HG03354 (cell line): Measurements from ENCODE around the gene TLX3.
A peak's percentile ranks its signal among the peaks of the same experiment; 100 is the strongest.
"Not testable (repeated sequence)": the region's sequence is repeated elsewhere in the genome, so short reads cannot be mapped to it uniquely, and the experiment has no call there.

Experiments used
- ATAC-seq: cut with Tn5 transposase; IDR thresholded peaks from one replicate; pipeline ENCODE4 v1.9.1; 2021; ENCODE audit warnings: mild to moderate bottlenecking; ENCODE audit not compliant: unreplicated experiment, poor library complexity, severe bottlenecking

TLX3 gene

DNA sequence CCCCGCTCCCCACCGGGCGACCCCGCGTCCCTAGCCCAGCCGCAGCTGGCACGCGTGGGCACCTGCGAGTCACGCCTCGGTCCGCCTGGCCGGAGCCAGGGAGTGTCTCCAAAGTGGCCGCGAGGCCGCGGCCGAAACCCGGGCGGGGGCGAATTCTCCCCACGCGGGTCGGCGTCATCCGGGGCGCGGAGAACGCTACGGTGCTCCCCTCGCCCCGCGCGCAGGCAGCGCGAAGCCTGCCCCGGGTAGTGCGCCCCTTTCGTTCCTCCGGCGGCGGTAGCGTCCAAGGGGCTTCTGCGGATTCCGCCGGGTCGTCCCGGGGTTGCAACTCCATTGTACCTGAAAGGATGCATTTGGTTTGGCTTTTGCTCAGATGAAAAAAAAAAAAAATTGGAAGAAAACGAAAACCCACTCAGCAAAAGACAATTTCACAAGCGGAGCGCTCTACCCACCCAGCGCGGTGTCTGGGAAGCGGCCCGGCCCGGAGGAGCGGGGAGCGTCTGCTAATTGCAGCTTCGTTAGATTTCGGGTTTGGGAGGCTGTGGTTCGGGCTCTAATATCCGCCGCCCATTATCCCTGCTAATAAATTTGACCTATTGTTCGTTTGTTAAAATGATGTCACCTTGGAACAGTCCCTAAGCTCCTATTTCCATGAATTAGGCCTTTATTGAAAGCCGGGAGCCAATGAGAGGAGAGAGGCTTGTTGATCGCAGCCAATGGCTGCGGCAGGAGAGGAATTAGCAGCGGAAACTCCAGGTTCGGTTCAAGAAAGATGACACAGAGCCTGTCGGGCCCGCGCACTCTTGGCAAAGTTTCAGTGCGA, at the start of gene TLX3:
Gene TLX3 (plus strand): TSS at position 796 of the 823 bp plus-strand sequence. CDS start 118 bp downstream, outside the sequence.
- no peak for ATAC-seq

DNA sequence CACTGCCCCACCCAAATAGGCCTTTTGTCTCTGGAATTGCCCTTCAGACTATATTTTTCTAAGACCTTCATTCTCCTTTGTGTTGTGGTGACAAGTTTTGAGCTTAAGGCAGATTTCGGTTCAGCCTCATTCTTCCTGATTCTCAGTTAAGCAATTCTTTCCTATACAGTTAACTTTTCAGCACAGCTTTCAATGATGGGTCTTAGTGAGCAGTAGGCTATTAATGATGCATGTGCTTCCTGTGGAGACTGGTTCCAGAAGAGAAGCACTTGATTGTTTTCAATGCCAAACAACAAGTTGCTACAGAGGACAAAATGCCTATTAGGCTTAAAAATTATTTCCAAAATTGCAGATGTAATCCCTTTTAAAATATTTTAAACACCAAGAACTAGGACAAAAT, 47.7 kb upstream of the TLX3 start:
- ATAC-seq: no peak

DNA sequence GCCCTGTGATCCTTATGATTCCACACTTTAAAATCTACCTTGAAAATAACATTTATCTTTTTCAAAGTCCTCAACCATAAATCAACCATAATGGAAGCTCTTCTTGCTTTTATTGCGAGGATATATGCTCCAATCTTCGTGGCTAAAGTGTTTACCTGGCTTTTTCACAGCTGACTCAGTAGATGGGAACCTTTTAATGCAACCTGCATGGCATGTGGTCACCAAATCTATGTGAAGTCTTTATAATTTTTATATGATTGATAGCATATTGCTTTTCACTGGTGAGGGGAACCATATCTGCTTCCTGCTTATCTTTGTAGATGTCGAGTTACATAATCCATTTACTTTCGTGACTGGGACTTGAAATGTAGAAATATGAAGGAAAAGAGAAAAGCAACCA, 47.1 kb upstream of the TLX3 start:
- no peak for ATAC-seq

DNA sequence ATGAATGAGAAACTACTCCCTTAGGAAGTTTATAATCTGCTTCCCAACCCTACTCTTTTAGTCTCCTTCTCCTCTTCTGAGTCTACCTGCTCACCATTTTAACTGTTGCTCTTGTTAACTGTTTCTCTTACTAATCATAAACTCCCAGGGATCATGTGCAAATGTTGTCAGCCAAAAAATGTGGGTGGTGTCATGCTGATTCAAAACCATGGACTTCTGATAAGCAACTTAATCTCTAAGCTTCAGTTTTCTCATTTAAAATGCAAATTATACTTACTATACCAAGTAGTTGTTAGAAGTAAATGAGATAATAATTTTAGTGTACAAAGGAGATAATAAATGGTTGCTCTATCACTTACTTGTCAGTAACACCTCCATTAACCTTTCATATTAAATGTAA, 45.9 kb upstream of the TLX3 start:
- no peak for ATAC-seq

DNA sequence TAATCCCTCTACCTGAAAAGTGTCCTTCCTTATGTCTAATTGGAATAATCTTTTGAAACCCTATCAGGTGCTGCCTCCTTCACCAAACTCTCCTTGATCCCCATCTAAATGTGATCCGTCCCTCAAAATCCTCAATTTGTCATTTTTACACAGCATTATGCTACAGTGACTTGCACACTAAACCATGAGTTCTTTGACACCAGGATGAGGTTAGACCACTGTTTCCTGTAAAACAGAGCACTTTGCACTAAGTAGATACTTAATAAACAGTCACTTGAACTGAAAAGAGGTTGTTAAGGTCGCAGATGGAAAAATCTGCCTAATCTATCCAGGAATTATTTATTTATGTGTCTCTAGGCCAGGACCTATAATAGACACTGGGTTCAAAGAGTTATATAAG, 44.2 kb upstream of the TLX3 start:
- ATAC-seq: no peak

DNA sequence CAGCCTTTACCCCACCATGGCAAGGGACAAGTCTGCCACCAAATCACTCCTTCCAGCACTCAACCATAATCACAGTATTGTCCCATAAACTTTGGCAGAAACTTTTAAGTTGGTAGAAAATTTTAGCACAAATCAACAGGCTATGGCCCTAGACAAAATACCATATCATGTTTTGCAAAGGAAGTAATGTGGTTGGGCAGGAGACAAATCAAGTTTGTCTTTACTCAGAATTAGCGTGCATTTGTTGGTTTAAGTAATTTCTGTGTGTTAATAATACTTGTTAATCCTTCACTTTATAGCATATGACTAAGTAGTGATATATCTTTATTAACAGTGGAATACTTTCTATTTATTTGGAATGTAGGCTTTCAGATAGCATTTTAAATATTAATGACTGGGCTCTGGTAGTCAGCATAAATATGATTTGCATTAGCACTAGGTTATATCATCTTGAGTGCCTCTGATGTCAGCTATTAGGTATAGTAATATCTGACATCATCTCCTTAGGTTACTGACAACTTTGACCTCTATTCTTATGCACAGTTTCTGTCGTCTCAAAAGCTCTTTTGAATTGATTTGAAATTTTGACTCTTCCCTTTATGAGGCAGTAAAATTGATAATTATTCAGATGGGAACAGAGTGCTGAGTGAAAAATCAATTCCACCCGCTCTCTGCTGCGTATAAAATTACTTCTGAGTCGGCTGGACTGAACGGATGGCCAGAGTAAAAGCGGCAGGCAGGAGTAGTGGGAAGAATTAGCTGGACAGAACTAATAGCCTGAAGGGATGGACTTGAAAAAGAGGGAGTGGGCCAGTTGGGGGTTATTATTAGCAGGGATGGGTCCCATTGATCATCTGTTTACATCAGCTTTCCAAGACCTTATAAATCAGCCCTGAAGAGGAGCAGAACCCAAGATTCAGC, 40.1 kb upstream of the TLX3 start:
- no peak for ATAC-seq

DNA sequence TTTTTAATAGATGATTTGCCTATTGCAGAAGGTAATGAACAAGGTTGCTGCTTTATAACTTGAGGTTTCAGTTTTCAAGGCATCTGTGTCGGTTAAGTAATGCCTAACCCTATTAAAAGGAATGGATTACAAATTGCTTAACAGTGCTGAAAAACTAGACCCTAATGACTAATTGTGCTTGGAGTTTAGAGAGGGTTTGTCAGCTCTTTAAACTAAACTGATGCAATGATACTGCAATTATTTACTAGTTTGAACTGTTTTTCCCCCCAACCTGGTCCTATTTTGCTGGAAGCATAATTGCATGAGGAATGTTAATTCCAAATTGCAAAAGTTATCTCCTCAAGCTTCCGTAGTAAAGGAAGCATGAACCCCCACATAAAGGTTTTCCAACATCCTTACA, 39.3 kb upstream of the TLX3 start:
- peak; percentile 66 for ATAC-seq

DNA sequence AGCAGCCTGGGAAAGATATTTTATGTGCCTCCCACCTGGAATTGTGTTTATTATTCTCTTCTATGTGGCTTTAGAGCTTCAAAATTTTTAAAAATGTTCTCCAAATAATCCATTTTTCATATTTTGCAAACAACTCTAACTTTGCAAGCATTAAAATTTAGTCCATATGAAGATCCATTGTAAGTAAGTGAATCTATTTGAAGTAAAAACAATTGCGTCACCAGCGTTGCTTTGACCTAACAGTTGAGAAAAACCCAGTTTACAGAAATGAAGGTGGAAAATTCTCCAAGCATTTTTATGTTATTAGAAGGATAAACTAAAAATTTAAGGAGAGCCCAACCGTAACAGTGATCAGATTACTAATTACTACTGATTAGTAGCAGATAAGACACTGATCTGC, 38.9 kb upstream of the TLX3 start:
- no peak for ATAC-seq

DNA sequence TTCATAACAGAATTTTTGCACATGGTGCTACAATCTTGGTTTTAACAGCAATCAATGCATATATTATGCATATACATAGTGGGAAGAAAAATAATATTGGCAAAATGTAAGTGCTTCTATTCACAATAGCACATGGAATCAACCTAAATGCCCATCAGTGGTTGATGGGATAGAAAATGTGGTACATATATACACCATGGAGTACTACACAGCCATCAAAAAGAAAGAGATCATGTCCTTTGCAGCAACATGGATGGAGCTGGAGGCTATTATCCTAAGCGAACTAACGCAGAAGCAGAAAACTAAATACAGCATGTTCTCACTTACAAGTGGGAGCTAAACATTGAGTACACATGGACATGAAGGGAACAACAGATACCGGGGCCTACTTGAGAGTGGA, 37.2 kb upstream of the TLX3 start:
- ATAC-seq: no peak

DNA sequence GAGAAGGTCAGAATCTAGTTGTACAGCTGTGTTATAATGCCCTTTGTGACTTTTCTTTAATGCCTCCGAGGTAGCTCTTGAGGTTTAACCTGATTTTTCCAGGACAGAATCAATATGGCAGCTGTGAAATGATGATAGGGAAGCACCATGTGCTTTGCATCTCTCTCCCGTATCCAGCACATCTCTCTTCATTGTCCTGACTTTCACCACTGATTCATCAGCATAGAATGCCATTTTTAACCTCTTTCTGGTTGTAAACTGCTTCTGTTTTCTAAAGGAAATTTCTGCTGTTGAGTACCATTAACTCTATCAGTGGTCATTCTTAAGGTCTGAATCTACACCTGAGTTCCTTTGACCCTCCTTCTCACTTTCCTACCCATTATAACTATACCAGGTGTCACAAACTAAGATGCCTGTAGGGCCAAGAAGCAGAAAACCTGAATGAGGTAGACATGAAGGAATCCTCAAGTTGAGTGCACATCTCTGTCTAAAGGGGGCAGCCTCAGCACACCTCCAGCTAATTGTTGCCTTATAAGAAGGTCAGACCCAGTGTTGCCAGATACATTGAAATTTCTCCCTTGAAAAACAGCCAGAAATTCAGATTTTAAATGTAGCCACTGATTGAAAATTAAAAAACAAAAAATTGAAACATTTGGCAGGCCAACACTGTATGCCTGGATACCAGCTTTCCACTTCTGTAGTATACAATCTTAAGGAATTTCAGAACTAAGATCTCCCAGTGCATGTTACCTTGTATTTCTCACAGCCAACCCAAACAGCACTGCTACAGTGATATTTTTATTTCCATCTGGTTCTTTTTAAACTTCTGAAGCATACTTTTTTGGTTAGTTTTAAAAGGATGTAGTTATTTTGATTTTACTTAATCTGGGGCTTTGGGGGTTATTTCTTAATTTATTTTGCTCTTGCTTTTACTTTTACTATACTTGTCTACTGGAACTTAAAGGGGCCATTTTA, 35.8 kb upstream of the TLX3 start:
- ATAC-seq: no peak

DNA sequence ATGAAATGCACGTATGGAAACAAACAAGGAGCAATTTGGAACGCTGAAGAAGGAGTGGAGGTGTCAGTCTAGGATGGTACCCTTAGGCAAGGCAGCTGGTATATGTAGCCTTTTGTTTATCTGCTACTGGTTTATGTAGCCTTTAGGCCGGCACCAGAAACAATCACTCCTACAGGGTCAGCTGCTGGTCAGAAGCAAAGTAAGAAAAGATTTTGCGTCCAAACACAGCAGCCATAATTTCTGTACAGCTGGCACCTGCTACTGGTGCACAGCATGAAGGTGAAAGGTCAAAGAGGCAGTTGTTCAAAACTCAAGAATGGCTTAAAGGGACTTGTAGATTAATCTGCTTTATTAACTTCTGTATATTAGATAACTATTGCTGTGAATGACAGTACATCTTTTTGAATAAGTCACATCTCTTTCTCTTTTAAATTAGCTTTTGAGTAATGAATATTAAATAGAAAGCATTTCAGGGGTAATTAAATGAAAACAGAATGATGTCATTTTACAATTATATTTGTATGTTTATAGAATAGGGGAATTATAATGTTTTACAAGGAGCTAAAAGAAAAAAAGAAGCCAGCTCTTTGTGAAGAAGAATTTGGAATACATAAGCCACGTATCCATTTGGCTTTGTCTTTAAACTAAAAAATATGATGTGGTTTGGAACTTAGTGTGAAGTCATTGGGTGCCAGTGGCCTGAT, 33.1 kb upstream of the TLX3 start:
- no peak for ATAC-seq

DNA sequence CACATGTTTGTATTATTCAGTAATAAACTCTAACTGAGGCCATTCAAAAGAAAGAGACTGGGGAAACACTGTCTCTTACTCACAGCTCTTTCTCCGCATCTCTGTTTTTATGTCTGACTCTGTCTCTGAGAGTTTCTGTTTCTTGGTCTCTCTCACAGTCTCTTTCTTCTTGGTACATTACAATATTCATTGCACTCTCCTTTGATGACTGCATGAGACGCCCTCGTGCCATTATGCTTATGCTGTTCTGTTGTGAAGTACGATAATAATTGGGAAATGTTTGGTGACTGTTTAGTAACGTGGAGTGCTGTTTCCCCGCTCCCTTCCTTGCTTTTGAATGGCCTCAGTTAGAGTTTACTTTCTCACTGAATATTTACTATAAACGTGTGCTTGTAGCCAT, 25.3 kb upstream of the TLX3 start:
- ATAC-seq: no peak

DNA sequence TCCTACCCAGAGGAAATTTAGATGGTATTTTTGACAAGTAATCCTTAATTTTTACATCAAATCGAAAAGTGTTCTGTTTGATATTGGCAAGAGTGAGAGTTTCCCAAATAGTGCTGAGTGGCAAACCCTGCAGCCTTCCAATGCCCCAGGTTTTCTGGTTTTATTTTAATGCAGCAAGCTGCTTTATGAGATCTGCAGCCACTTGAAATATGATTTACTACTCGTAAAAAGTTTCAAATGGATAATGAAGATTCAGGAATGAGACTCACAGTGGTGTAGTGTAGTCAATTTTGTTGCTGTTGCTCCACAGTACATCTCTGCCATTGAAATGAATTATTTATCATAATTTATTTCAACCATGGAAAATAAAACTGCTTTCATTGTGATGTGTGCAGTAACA, 23.6 kb upstream of the TLX3 start:
- ATAC-seq: no peak

DNA sequence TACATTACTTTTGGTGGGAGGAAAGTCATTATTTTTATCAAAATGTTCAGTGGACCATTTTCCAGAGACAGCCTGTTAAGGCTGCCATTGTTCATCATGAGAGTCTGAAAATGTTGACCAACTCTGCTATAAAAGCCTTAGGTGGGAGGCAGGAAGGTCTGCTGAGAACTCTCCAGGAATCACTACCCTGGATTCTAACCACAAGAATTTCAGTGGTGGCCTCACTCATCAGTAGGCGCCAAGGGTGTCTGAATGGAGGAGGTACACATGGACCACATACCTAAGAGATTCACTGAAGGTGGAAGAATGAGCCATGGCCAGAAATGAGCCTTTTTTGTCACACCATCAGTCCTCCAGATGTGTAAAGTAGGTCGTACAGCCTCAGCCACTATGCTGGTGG, 21.0 kb upstream of the TLX3 start:
- ATAC-seq: no peak

DNA sequence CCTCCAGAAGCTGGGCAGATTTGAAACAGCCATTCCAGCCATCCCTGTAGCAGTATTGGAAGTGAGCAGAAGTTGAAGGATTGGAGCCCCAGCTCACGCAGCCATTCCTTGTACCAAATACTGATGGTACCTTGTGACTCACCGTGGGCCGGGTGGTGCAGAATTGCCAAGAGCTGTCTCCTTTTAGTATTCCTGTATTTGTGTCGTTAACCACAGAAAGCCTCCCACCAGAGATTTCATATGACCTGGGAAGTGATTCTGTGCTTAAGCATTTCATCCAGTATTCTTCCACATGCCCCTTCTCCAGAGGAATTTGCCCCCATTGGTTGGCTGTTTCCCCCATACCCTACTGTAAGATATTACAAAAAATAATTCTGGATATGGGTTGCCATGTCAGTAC, 17.7 kb upstream of the TLX3 start:
- no peak for ATAC-seq

DNA sequence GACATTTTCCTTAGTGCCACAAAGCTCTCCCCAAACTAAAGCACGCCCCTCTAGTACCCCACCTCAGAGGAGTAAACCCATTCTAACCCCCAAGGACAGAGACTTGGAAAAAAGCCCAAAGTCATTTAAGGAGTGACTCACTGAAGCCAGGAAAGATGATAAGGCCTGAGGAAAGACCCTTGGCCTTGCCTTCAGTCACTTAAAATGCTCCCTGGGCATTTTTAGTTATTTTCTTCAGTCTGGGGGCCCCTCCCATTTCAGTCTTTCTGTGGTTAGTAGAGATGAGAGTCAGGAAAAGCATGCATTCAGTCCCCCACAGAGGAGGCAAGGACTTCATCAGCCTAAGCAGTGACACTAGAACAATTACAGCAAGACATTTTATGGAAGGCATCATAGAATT, 13.7 kb upstream of the TLX3 start:
- no peak for ATAC-seq

DNA sequence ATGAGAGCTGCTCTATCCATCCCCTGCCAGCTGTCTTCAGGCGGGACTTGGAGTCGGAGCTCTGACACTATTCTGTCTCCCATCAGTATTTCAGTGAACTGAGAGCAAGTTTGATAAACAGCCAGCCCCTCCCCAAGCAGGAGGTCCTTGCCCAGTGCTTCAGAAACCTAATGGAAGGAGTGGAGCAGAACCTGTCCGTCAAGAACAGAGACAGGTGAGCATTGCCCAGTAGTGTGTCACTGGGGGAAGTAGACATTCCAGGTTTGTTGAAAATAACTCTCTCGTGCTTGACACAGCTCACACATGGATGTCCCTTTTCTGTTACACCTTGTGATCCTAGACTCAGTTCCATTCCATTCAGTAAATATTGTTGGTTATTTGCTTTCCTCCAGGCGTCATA, 13.2 kb upstream of the TLX3 start:
- ATAC-seq: no peak

DNA sequence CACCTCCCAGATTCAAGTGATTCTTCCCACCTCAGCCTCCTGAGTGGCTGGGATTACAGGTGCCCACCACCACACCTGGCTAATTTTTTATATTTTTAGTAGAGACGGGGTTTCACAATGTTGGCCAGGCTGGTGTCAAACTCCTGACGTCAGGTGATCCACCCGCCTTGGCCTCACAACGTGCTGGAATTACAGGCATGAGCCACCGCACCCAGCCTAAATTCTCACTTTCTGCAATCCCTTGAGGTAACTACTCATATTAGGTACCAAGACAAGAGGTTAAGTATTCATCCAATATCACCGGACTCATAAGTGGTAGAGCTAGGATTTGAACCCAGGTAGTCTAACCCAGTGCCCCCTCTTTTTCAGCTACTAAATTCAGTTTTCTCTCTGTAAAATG, 11.1 kb upstream of the TLX3 start:
- not testable (repeated sequence) for ATAC-seq

DNA sequence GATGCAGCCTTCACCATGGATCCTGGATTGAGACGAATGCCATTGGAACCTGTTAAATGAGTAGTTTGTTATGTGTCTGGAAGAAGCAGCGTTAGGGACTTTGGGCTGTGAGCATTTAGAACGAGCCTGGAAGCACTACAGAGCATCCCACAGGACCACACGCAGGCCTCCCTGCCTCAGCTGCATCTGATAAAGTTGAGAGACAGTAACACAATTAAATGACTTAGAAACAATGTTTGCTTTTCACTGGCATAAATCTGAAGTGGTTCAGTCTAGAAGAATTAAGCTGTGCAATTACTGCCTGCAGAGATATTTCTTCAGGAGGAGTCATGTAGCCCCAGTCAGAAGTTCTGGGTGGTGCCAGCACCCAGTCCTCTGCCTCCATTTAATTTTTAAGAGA, 9.8 kb upstream of the TLX3 start:
- ATAC-seq: no peak
